ENCODE results near the gene SLC13A3.

SLC13A3 gene, protein sequence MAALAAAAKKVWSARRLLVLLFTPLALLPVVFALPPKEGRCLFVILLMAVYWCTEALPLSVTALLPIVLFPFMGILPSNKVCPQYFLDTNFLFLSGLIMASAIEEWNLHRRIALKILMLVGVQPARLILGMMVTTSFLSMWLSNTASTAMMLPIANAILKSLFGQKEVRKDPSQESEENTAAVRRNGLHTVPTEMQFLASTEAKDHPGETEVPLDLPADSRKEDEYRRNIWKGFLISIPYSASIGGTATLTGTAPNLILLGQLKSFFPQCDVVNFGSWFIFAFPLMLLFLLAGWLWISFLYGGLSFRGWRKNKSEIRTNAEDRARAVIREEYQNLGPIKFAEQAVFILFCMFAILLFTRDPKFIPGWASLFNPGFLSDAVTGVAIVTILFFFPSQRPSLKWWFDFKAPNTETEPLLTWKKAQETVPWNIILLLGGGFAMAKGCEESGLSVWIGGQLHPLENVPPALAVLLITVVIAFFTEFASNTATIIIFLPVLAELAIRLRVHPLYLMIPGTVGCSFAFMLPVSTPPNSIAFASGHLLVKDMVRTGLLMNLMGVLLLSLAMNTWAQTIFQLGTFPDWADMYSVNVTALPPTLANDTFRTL

DNA sequence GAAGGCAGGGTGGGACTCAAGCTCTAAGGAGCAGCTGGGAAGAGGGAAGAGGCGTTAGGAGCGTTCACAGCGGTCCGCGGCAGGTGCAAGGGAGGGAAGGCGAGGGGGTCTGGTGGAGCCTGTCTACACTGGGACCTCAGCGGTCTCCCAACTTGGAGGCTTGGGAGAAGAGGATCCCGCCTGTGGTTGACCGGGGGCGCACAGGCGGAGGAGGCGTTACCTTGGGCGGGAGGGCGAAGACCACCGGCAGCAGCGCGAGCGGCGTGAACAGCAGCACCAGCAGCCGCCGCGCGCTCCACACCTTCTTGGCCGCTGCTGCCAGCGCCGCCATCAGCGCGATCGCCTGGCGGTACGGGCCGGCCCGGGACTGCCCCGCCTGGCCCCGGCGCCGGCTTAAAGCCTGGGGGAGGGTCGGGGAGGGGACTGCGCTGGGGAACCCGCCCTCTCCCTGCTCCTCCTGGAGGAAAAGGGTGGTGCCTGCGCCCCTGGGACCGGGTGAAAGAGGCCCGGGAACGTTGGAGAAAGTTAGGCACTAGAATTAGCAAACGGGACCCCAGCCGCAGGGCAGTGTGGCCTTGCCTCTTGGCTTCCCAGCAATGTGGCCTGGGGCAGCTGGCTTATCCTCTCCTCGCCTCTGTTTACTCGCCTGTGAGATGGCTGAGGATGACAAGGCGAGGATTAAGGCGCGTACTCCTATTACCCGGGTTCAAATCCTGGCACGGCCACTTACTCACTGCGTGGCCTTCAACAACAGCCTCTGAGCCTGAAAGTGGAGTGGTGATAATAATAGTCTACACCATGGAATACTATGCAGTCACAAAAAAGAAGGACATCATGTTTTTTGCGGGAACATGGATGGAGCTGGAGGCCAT, at the start of gene SLC13A3:
TSS of gene SLC13A3 (minus strand) at position 369 of the 872 bp plus-strand sequence. CDS start at position 331, 38 bp downstream.
- no peak for DNase-seq

GRCh38 chr20:46701057-46701456, 49.8 kb upstream of the SLC13A3 start:
- DNase-seq = no peak

GRCh38 chr20:46700481-46700880, 49.2 kb upstream of the SLC13A3 start:
- no peak for DNase-seq

GRCh38 chr20:46699651-46700359, 48.5 kb upstream of the SLC13A3 start:
- peak in 1 of 2 experiments; percentile 31 for DNase-seq

GRCh38 chr20:46698788-46699187, 47.5 kb upstream of the SLC13A3 start:
- DNase-seq = no peak

DNA sequence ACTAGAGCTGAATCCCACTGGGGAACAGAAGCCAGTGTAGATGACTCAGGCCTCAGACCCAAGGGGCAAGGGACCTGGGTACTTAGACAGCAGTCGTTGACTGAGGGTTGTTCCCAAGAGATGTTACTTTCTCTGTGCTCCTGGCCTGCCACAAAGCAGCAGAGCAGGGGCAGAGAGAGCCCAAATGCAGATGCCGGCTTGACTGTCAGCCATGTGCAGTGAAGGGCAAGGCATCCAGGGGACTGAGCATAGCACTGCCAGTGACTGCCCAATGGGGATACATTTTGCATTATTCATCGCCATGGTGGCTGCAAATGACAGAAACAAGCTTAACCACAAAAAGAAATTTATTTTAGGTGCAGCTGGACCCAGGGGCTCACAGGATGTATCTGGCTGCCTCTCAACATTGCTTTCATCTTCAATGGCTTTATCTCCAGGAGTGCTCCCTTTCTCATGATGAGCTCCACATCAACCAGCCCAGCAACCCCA, 45.6 kb upstream of the SLC13A3 start:
- no peak for DNase-seq

- no peak for DNase-seq
Measured at GRCh38 chr20:46695892-46696291, 44.6 kb upstream of the SLC13A3 start.

GRCh38 chr20:46694484-46694883, 43.2 kb upstream of the SLC13A3 start:
- DNase-seq = no peak

GRCh38 chr20:46691196-46691595, 39.9 kb upstream of the SLC13A3 start:
- no peak for DNase-seq

DNA sequence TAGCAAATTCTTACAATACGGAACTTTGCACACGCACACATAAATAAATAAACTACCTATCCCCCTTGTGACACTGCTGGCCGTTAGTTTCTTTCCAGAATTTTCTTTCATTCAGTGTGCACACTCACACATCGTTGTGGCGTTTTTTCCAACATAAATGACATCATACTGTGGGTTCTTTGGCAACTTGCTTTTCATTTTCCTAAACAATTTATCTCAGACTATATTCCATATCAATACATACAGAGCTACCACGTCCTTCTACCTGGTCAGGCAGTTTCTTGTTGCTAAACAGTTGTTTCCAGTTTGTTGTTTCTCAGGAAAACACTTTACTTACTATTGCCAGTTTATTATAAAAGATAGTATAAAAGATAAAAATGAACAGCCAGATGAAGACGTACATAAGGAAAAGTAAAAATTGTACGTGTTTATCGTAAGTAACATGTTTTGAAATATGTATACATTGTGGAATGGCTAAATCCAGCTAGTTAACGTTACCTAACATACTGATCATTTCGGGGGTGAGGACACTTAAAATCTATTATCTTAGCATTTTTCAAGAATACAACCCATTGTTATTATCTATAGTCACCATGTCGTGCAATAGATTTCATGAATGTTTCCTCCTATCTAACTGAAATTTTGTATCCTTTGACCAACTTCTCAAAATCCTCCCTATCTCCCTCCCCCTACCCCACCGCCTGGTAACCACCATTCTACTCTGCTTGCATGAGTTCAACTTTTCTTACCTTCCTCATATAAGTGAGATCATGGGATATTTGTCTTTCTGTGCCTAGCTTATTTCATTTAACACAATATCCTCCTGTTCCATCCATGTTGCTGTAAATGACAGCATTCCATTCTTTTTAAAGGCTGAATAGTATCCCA, 39.2 kb upstream of the SLC13A3 start:
- no peak for DNase-seq

DNA sequence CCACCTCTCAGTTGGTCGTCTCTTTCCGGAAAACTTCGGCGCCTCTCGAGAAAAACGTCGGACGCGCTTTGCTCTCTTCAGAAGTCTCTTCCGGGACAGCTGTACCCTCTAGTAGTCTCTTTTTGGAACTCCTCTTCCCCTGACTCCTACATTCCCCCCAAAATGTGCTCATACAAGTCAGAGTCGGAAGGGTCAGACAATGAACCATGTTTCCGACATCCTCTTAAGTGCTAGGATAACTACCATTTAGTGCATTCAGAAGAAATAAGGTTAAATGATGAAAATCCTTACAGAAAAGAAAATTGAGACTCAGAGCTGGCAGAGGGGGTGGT, 38.5 kb upstream of the SLC13A3 start:
- DNase-seq = no peak

DNA sequence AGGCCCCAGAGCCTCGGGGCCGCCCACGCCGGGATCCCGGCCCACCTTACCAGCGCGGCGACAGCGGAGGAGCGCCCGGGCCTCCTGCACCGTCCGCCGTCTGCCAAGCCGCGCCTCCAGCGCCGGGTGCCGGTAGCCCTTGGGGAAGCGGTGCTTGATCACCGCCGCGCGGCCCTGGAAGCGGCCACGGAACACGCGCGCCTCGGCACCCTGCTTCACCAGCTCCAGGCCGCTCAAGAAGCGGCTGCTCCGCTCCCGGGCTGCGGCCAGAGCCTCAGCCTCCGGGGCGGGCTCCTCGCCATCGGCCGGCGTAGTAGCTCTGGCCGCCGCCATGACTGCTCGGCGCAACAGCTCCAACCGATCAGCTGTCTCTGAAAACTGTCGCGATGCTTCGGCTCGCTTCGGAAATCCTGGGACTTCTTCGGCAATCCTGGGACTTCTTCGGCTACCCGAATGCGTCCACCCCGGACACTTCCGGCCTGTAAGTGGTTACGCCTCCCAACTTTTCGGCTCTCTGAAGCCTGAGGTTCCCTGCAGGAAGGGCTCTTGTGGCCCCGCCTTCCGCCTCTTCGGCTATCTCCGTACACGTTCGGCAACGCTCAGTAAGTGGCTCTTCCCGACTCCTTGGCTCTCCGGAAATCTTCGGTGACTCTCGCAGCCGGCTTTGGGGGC, 38.0 kb upstream of the SLC13A3 start, which contains the start of gene TP53RK:
TSS of gene TP53RK (minus strand) at position 363 of the 672 bp plus-strand sequence. CDS start at position 333, 30 bp downstream.
- peak; percentile 82 to 89 for DNase-seq

GRCh38 chr20:46688151-46689081, 37.2 kb upstream of the SLC13A3 start:
- no peak for DNase-seq

DNA sequence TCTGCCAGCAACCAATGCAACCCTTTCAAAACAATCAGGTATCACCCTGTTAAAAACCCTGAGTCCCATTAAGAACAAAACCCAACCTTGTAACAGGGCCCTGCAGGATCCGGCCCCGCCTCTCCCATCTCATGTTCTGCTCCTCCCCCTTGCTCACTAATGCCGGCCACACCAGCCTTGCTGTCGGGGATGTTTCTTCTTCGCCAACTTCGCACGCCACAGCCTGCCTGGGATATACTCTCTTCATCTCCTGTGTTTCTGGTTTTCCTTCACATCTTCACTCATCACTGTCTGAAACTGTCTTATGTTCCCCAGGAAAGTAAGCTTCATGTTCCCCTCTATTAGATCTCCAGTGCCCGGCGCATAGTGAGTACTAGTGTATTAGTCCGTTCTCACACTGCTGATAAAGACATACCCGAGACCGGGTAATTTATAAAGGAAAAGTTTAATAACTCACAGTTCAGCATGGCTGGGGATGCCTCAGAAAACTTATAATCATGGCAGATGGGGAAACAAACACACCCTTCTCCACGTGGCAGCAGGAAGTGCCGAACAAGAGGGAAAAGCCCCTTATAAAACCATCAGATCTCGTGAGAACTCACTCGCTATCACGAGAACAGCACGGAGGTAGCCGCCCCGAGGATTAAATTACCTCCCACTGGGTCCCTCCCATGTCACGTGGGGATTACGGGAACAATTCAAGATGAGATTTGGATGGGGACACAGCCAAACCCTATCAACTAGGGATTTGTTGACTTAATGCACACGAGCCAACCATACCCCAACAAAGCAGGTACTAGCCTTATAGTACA, 32.9 kb upstream of the SLC13A3 start:
- DNase-seq = peak; percentile 77 to 80

GRCh38 chr20:46683668-46683938, 32.3 kb upstream of the SLC13A3 start:
- no peak for DNase-seq

DNA sequence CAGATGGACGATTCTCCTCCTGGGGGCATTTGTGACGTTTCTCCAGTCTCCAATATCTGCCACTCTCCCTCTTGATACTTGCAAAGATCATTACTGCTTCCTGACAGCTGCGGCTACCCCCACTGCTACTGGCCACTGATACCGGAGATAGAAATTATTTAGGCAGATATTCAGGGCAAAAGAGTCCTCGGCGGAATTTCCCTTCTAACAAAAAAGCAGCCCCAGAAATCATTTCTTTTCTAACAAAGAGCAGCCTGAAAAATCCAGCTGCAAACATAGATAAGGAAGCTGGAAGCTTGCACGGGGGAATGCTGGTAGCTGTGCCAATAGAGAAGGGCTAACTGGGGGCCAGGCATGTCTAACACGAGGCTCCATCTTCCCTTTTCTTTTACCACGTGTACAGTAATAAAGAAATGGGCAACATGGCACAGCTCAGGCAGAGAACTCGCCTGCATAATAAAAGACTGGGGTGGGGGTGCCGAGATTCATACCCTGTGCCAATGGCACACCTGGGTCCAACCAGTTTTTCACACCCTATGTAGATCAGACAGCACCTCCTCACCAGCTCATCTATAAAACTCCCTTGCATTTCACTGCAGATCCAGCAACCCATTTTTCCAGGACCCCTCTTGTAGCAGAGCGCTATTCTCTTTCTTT, 31.9 kb upstream of the SLC13A3 start:
- DNase-seq = no peak

DNA sequence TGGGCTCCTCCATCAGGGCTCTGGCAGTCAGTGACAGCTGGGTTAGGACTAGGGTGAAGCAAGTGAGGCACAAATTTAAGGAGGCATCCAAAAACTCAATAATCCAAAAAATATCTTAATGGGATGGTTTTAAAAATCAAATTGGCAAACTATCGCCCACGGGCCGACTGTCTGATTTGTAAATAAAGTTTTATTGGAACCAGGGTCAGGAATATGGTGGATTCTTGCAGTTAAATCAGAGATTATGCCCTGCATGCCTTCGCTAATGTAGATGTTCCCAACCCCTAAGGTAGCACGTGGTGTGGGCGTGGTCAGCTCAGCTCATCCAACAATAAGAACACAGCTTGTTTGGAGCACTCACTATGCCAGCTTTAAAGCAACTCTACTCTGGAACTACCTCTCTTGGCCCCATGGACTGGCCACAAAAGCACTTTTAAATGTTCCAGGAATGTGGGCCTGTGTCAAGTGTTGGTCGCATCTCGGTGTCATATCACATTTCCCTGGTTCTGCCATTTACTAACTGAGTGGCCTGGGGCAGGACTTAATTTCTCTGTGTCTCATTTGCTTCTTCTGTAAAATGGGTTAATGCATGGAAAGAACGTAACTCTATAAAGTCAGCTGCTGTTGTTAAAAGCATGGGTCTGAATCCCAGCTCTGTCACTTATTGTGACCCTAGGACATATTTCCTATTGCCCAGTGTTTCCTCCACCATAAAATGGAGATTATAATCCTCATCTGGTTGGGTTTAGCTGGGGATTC, 31.0 kb upstream of the SLC13A3 start:
- no peak for DNase-seq

Measured in SHP77 (cell line).